GM18519 (cell line): ENCODE data around the gene RAP1GAP2.

Experiments
- ATAC-seq: cut with Tn5 transposase; IDR thresholded peaks from one replicate; pipeline ENCODE4 v1.9.1; 2021; ENCODE audit warnings: mild to moderate bottlenecking, moderate library complexity; ENCODE audit not compliant: unreplicated experiment, low FRiP score

The RAP1GAP2 gene

GRCh38 chr17:2906901-2907300 is 110.7 kb downstream of the RAP1GAP2 start:
- ATAC-seq, result no peak

DNA sequence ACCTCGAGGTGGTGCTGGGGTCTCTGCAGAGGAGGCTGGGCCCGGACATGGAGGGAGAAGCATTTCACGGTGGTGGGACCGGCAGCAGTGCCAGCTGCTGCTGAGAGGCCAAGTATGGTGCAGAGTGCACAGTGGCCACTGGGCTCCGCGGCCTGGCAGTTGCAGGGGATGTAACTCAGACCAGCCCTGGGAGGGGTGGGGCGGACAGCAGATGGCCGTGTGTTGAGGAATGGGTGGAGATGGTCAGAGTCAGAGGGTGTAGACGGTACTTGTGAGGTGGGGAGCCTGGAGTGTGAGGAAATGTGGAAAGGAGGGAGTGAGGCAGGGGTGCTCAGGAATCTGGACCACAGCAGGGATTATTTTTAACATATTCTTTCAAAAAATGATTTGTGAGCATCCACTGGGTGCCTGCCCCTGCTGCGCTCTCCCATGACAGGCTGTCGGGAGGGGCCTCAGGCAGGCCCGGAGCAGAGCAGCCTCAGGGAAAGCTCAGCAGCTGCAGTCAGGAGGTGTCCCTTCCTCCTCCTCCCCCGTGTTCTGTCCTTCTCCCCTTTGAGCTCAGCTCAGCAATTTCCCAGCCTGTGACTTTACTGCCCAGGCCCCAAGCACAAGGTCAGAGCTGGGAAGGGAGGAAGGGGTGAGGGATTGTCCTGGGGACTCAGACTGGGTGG is 113.1 kb downstream of the RAP1GAP2 start:
- ATAC-seq, result no peak

DNA sequence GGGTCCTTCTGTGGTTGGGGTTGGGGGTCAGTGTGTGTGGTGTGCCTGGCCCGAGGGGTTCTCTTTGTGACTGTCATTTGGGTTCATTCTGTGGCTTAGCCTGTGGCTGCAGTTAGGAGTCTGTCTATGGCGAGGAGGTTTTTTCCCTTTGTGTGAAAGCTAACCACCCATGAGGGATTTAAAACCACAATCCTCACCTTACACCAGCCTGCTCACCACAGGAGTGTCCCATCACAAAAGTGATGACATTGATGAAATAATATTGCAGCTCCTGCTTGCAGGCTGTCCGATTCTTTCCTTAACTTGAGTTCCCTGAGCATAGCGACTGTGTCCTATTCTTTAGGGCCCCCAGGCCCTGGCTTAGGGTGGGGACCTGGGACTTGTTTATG is 113.6 kb downstream of the RAP1GAP2 start:
- no peak for ATAC-seq

GRCh38 chr17:2911035-2911754 is 115.0 kb downstream of the RAP1GAP2 start:
- ATAC-seq, result no peak

DNA sequence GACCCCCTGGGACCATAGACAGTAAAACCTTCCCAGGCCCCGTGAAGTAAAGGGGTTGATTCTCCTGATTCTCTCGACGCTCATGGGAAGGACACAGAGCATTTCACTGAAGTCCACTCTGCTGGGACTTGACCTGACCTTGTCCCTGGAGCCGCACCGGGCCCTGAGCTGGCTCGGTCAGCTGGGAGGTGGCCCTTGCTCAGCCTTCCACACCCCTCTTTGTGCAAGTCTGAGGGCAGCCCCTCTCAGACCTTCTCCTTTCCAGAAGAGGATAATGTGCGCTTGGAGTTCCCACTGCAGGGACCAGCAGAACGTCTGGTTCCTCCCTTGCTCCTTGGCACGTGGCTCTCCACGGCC is 115.5 kb downstream of the RAP1GAP2 start:
- ATAC-seq, result no peak

DNA sequence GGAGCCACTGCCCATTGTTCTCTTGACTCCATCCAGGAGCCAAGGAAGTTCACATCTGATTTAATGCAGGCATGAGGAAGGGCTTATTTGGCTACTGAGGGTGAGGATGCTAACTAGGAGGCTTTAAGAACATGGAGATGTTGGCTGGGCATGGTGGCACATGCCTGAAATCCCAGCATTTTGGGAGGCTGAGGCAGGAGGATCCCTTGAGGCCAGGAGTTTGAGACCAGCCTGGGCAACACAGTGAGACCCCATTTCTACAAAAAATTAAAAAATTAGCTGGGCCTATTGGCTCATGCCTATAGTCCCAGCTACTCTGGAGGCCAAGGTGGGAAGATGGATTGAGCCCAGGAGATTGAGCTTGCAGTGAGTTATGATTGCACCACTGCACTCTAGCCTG is 116.5 kb downstream of the RAP1GAP2 start:
- no peak for ATAC-seq

DNA sequence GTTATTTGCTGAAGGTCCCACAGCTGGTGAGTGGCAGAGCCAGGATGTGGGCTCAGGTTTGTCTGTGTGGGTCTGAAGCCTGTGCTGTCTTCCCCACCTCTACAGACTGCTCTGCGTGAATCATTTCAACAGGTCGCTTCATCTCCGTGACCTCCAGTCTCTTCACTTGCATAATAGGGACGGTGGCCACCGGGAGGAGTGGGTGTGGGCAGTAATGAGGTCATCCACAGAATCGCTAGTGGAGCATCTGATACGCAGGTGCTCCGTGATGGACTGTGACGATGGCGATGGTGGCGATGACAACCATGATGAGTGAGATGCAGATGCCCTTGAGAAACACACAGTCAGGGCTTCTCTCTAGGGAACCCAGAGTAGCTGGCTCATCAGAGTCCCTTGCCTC is 120.2 kb downstream of the RAP1GAP2 start:
- no peak for ATAC-seq

GRCh38 chr17:2921443-2921842 is 125.2 kb downstream of the RAP1GAP2 start:
- no peak for ATAC-seq

- ATAC-seq, result no peak
Observed at GRCh38 chr17:2924211-2924610, 128.0 kb downstream of the RAP1GAP2 start.

DNA sequence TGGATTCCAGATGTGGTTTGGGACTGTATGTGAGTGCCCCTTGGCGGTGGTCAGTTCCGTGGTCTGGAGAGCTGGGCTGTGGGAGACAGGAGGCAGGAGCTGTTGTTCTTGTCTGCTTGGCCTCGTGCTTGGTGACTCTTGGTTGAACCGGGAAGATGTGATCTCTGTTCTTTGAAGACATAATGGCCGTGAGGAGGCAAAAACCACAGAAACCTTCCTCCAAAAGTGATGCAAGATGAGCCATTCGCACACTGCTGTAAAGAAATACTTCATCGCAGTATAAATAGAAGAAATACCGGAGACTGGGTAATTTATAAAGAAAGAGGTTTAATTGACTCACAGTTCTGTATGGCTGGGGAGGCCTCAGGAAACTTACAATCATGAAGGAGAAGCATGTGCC is 128.8 kb downstream of the RAP1GAP2 start:
- no peak for ATAC-seq

- no peak for ATAC-seq
Observed at GRCh38 chr17:2926019-2926650, 129.9 kb downstream of the RAP1GAP2 start.

- ATAC-seq, result no peak
Observed at GRCh38 chr17:2928294-2928890, 132.2 kb downstream of the RAP1GAP2 start.

- ATAC-seq, result no peak
Observed at GRCh38 chr17:2929881-2930533, 133.8 kb downstream of the RAP1GAP2 start.

DNA sequence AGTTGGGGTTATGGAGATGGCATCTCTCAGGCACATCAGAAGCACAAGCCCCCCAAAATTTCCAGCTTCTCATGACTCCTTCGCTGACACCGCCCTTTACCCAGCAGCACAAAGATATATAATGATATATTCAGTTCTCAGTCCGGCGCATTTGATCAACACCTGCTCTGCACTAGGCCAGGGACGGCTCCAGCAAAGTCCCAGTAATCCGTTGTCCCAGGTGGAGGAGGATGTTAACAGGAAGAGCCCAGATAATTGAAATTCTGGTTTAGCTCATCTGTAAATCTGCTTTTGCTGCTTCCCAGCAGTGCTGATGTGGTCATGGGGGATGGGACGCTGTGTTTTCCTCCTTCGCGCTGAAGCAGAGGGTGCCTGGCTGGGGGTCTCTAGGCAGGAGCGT is 135.6 kb downstream of the RAP1GAP2 start:
- no peak for ATAC-seq

GRCh38 chr17:2932946-2933345 is 136.7 kb downstream of the RAP1GAP2 start:
- ATAC-seq, result no peak

GRCh38 chr17:2933606-2934005 is 137.4 kb downstream of the RAP1GAP2 start:
- ATAC-seq, result no peak

- ATAC-seq, result no peak
Observed at GRCh38 chr17:2935632-2936031, 139.4 kb downstream of the RAP1GAP2 start.

- no peak for ATAC-seq
Observed at GRCh38 chr17:2936351-2936750, 140.1 kb downstream of the RAP1GAP2 start.

DNA sequence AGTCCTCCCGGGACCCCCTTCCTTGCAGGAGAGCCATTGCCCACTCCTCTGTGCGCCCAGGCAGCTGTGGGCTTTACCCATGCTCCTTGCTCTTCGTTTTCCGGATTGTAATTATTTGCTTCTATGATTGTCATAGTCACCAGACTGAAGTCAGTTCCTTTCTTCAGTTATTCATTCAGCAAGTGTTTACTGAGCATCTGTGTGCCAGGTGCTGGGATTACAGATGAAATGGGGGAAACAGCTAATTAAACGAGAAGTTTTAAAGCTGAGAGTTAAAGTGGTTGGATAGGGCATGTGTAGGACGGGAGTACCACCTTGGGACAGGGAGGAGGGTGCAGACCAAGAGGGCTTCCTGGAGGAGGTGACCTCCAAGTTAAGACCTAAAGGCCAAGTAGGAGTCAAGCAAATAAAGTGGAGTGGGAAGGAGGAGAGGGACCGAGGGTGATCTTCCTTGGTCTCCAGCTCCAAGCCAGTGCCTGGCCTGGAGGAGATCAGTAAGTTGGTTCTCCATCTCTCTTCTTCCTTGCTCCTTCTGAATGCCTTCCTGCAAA is 140.6 kb downstream of the RAP1GAP2 start:
- no peak for ATAC-seq

DNA sequence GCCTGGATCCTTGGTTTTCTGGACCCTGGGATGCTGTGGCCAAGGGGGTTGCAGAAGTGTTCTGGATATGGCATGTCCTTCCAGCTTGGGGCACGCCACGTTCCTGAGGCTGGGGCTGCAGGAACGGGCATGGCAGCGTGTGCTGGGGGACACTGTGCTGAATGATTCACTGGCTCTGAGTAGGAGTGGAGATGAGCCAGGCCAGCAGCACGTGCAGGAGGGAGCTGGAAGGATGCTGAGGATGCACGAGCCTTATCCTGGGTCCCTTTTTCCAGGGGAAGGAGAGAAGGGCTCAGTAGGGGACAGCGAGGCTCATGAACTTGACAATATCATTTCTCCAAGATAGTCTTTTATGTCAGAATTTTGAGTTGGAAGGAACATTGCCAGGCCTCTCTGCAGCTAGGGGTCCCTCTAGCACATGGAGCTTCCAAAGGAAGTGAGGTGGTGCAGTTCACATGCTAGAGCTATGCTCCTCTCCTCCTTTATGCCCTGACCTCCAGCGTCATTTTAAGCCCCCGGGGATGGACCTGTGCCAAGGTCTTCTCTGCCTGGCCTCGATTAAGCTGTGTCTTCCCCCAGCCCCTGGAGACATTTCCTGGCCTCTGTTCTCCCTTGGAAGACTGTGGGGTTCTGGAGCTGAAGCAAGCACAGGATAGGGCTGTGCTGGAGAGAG is 141.2 kb downstream of the RAP1GAP2 start:
- no peak for ATAC-seq
